ENCODE measurements around the gene THAP7. TPM values are rescaled to one million over a fixed set of nuclear protein-coding genes. Genes with fewer than 3 reads are reported as not detected.

Gene THAP7
- total and polyA plus RNA-seq, 9 of the 15 experiments (the other 6 are each of a cell fraction or from before 2014, with no cell fraction given): 7.9 to 263 (median 84.1) TPM

DNA sequence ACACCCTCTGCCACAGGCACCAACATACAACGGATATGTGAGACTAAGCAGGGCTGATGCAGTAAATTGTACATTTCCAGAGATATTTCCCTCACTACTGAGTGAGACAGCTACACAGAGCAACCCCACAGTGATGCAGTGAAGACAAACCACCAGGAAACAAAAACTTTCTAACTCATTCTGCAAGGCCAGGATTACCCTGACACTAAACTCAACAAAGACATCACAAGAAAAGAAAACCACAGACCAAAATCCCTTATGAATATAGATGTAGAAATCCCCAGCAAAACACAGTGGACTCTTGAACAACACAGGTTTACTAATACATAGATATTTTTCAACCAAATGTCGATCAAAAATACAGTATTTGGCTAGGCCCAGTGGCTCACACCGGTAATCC lies 32.0 kb upstream of the THAP7 start:
- Histone ChIP-seq H3K4me1 (replicated peaks in 1 of 2; ENCODE audit: control insufficient read depth in 2 of 2, insufficient read depth in 2 of 2, low read length in 2 of 2) (peaks cover 16 to 46% of the 10 kb centered on the region in 2 experiments), H3K9ac (ENCODE audit: insufficient read depth in 1 of 2, low read depth in 2 of 2, low read length in 2 of 2) (no peak overlapping the region), H3K9me1 (ENCODE audit: control insufficient read depth, insufficient read depth, low read length) (peaks cover 4% of the 10 kb centered on the region), H3K27ac (ENCODE audit: extremely low read depth, low read depth, low read length) (no peak overlapping the region), H3K4me2 (ENCODE audit: insufficient read depth, low read length) (no peak overlapping the region), H2AFZ (ENCODE audit: low read depth, low read length) (no peak overlapping the region), H3K36me3 (ENCODE audit: control insufficient read depth, insufficient read depth, low read length) (no peaks in the 10 kb centered on the region), H3K4me3 (no peak overlapping the region), H4K20me1 (replicated peaks; ENCODE audit: control insufficient read depth, insufficient read depth, low read length) (peaks cover 18% of the 10 kb centered on the region), H3K9me3 (replicated peaks; ENCODE audit: control insufficient read depth, insufficient read depth, low read depth, low read length) (no peaks in the 10 kb centered on the region), H3K27me3 (ENCODE audit: control insufficient read depth in 2 of 2, insufficient read depth in 2 of 2, low read length in 2 of 2) (peaks cover 31 to 45% of the 10 kb centered on the region in 2 experiments; a peak in 4 of 5 replicates), H3K79me2 (ENCODE audit: control insufficient read depth, insufficient read depth, low read length) (no peaks in the 10 kb centered on the region)
- WGBS (ENCODE audit: insufficient coverage, low coverage, missing lambda C conversion rate): 13% methylated on average over 3 of the region's 3 CpGs
- CTCF ChIA-PET (ENCODE audit: low intra/inter-chr PET ratio): no interaction called here
- FAIRE-seq: no peak
- intact Hi-C loops (cut with micrococcal nuclease) (no loop called here), in situ Hi-C loops (cut with MboI) (no loop called here)
- ATAC-seq: no peak
- POLR2A ChIA-PET: interaction anchor here (0.6 to 10.2 kb wide), 9 partner anchors 9 to 1902 kb away, joined by 3 to 120 read pairs (median 4); partner anchors contain the start of genes LRRC74B and P2RX6
- no TSS peak for BruUV-seq (replicated peaks)
- TF ChIP-seq, protein P1, sequence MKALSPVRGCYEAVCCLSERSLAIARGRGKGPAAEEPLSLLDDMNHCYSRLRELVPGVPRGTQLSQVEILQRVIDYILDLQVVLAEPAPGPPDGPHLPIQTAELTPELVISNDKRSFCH (CRISPR knock-in tag; IDR thresholded peaks at IDR 0.05): no peak
- TF ChIP-seq, protein P1 (tag; IDR thresholded peaks at IDR 0.05): no peak
- TF ChIP-seq HDAC6 (IDR thresholded peaks at IDR 0.05; ENCODE audit: low read depth, low read length): 0 out of 2 replicates have a peak, but pooled peaks have one; percentile 39
- TF ChIP-seq, protein P2, sequence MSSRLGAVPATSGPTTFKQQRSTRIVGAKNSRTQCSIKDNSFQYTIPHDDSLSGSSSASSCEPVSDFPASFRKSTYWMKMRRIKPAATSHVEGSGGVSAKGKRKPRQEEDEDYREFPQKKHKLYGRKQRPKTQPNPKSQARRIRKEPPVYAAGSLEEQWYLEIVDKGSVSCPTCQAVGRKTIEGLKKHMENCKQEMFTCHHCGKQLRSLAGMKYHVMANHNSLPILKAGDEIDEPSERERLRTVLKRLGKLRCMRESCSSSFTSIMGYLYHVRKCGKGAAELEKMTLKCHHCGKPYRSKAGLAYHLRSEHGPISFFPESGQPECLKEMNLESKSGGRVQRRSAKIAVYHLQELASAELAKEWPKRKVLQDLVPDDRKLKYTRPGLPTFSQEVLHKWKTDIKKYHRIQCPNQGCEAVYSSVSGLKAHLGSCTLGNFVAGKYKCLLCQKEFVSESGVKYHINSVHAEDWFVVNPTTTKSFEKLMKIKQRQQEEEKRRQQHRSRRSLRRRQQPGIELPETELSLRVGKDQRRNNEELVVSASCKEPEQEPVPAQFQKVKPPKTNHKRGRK (tag; IDR thresholded peaks at IDR 0.05): peak; percentile 40; the same call in 1 of the 2 replicates
- DNase-seq (ENCODE audit: extremely low read depth in 1 of 4, low spot score in 3 of 4): no peak
